PC-3 (cell line): ENCODE data around the gene LRRC45.

Source experiments
- CTCF ChIP-seq: fragments of 300-600 bp; sonication (generic); conservative IDR thresholded peaks from 2 replicates; pipeline ENCODE4 v1.5.1; 2017; ENCODE audit warnings: antibody characterized with exemption, low read depth, mild to moderate bottlenecking, low read length
- EZH2 ChIP-seq: fragments of 300-600 bp; sonication (generic); IDR thresholded peaks from one replicate; pipeline ENCODE4 v1.6.1; 2017; ENCODE audit warnings: antibody characterized with exemption, mild to moderate bottlenecking, low read length; ENCODE audit not compliant: unreplicated experiment
- EZH2phosphoT487 ChIP-seq: fragments of 300-600 bp; sonication (generic); IDR thresholded peaks from 2 replicates; pipeline ENCODE4 v1.6.1; 2018; ENCODE audit warnings: mild to moderate bottlenecking, antibody characterized with exemption, low read length, borderline replicate concordance

- no peak for TF ChIP-seq EZH2
- no peak for TF ChIP-seq CTCF
- no peak for TF ChIP-seq EZH2phosphoT487
Measured at GRCh38 chr17:82009413-82009812, 13.7 kb upstream of the LRRC45 start.
